Measurements from ENCODE around the gene RANBP3. TPM values are rescaled to one million over a fixed set of nuclear protein-coding genes. Genes with fewer than 3 reads are reported as not detected.

RANBP3 gene
- total RNA-seq, 1 donor from 2014 or later, result 77.8 TPM

GRCh38 chr19:5943623-5944022, 34.3 kb downstream of the RANBP3 start:
- peaks cover 75% of the 10 kb centered on the region for H3K79me2 ChIP-seq (ENCODE audit: low read depth)
- H3K9ac ChIP-seq, result no peak overlapping the region
- H3K4me2 ChIP-seq, result no peak overlapping the region
- H3F3A ChIP-seq (ENCODE audit: low read depth), result peaks cover 9% of the 10 kb centered on the region
- H3K4me1 Mint-ChIP-seq, result peaks cover 53% of the 10 kb centered on the region
- H3K27me3 ChIP-seq, result no peaks in the 10 kb centered on the region
- H3K27ac ChIP-seq, result no peak overlapping the region
- DNase-seq (ENCODE audit: low spot score), result no peak
- peak overlapping the region; percentile 21 for H3K27ac Mint-ChIP-seq
- no peaks in the 10 kb centered on the region for H3K36me3 ChIP-seq
- no peaks in the 10 kb centered on the region for H3K9me3 ChIP-seq (ENCODE audit: low read depth)
- peaks cover 98% of the 10 kb centered on the region for H4K20me1 ChIP-seq (ENCODE audit: low read depth)
- H2AFZ ChIP-seq (replicated peaks), result no peak overlapping the region
- no peak overlapping the region for H3K4me3 ChIP-seq
- no peaks in the 10 kb centered on the region for H3K27me3 Mint-ChIP-seq (ENCODE audit: insufficient read depth, low read depth)
- H3K4me3 Mint-ChIP-seq, result no peak overlapping the region
- H3K36me3 Mint-ChIP-seq, result peaks cover 24% of the 10 kb centered on the region
- TF ChIP-seq EZH2 (IDR thresholded peaks at IDR 0.05), result no peak
- TF ChIP-seq EZH2phosphoT487 (IDR thresholded peaks at IDR 0.05), result no peak
- no peak for TF ChIP-seq CTCF (IDR thresholded peaks at IDR 0.05)
- H3K4me1 ChIP-seq, result peaks cover 15% of the 10 kb centered on the region
- H3K9me3 Mint-ChIP-seq, result no peaks in the 10 kb centered on the region

GRCh38 chr19:5943045-5943444, 34.9 kb downstream of the RANBP3 start:
- Mint-ChIP-seq H3K36me3 (peaks cover 26% of the 10 kb centered on the region), H3K27ac (peak overlapping the region; percentile 96), H3K9me3 (no peaks in the 10 kb centered on the region), H3K27me3 (ENCODE audit: insufficient read depth, low read depth) (no peaks in the 10 kb centered on the region), H3K4me1 (peaks cover 49% of the 10 kb centered on the region), H3K4me3 (no peak overlapping the region)
- Histone ChIP-seq H3K36me3 (no peaks in the 10 kb centered on the region), H3F3A (ENCODE audit: low read depth) (peaks cover 3% of the 10 kb centered on the region), H2AFZ (replicated peaks) (no peak overlapping the region), H3K9me3 (ENCODE audit: low read depth) (no peaks in the 10 kb centered on the region), H3K4me2 (no peak overlapping the region), H3K4me1 (peaks cover 14% of the 10 kb centered on the region), H3K79me2 (ENCODE audit: low read depth) (peaks cover 69% of the 10 kb centered on the region), H3K27me3 (no peaks in the 10 kb centered on the region), H3K27ac (no peak overlapping the region), H3K4me3 (no peak overlapping the region), H3K9ac (no peak overlapping the region), H4K20me1 (ENCODE audit: low read depth) (peaks cover 98% of the 10 kb centered on the region)
- no peak for DNase-seq (ENCODE audit: low spot score)
- TF ChIP-seq EZH2 (IDR thresholded peaks at IDR 0.05) (no peak), EZH2phosphoT487 (IDR thresholded peaks at IDR 0.05) (no peak), CTCF (IDR thresholded peaks at IDR 0.05) (no peak)

DNA sequence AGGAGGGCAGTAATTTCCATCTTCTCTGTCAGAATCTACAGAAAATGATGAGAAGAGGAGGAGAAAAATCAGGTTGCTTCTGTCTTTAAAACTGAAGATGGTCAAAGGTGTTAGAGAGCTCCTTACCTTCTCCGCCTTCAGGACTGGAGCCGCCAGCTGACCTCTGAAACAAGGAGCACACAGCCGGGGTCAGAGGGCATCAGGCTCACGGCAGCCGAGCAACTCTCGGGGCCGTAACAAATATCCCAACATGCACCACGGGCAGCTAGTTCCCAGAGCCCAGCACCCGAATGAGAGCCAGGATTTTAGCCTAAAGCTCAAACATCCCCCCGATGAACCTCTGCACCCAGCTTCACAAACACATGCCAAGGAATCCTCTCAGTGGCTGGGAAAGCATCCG, 36.3 kb downstream of the RANBP3 start:
- H2AFZ ChIP-seq (replicated peaks), result no peak overlapping the region
- H3K4me3 Mint-ChIP-seq, result no peak overlapping the region
- peak overlapping the region; percentile 91 for H3K27ac Mint-ChIP-seq
- H3K27me3 ChIP-seq, result no peaks in the 10 kb centered on the region
- no peak overlapping the region for H3K4me3 ChIP-seq
- H3K9me3 Mint-ChIP-seq, result no peaks in the 10 kb centered on the region
- H3K27me3 Mint-ChIP-seq (ENCODE audit: insufficient read depth, low read depth), result no peaks in the 10 kb centered on the region
- peaks cover 62% of the 10 kb centered on the region for H3K79me2 ChIP-seq (ENCODE audit: low read depth)
- peaks cover 26% of the 10 kb centered on the region for H3K36me3 Mint-ChIP-seq
- no peaks in the 10 kb centered on the region for H3K9me3 ChIP-seq (ENCODE audit: low read depth)
- TF ChIP-seq EZH2 (IDR thresholded peaks at IDR 0.05), result no peak
- H3F3A ChIP-seq (ENCODE audit: low read depth), result no peaks in the 10 kb centered on the region
- peaks cover 42% of the 10 kb centered on the region for H3K4me1 Mint-ChIP-seq
- H4K20me1 ChIP-seq (ENCODE audit: low read depth), result peaks cover 96% of the 10 kb centered on the region
- no peak overlapping the region for H3K9ac ChIP-seq
- no peak overlapping the region for H3K27ac ChIP-seq
- DNase-seq (ENCODE audit: low spot score), result no peak
- no peak overlapping the region for H3K4me2 ChIP-seq
- H3K36me3 ChIP-seq, result no peaks in the 10 kb centered on the region
- H3K4me1 ChIP-seq, result peaks cover 5% of the 10 kb centered on the region

DNA sequence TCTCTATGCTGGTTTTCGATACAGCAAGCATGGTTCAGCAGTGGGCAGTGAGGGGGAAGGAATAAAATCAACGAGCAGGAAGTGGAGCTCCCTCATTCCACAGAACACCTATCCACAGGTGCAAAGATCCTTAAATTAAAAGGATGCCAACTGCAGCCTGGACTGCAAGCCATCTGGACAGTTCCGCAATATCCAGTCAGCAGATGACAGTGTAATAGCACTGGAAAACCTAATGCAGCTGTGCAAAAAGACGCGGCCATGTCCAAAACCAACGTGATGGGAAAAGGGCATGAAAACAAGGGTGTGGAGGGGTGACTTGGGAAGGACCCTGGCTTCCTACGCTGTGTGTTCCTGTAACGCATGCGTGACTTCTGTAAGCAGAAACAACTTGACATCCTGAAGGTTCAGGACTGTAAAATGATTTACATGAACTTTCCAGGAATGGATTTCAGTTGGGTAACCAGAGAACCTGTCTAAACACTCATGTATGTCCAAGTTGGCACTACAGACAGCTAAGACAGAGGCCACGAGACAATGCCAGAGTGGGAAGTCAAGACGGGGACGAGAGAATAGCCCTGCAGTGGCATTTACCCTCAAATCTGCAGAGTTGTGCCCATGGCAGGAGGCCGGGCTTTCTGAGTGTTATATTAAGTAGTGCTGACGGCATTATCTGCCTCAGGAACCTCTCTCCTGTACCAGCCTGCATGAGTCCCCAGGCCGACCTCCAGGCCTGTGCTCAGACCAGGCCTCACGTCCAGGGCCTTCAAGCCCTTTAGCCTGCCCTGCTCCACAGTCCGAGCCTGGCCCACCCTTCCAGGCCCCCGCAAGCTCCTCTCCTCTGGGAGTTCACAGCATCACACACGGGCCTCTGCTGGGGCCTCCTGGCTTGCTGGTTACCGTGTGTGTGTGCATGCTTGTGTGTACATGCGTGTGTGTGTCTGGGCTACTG, 37.4 kb downstream of the RANBP3 start:
- no peak overlapping the region for H2AFZ ChIP-seq (replicated peaks)
- peaks cover 40% of the 10 kb centered on the region for H3K4me1 Mint-ChIP-seq
- H3K4me3 Mint-ChIP-seq, result no peak overlapping the region
- no peaks in the 10 kb centered on the region for H3K27me3 ChIP-seq
- no peak for DNase-seq (ENCODE audit: low spot score)
- TF ChIP-seq CTCF (IDR thresholded peaks at IDR 0.05) (no peak), EZH2 (IDR thresholded peaks at IDR 0.05) (no peak), EZH2phosphoT487 (IDR thresholded peaks at IDR 0.05) (no peak)
- H3K27ac Mint-ChIP-seq, result peak overlapping the region; percentile 91
- H3K27me3 Mint-ChIP-seq (ENCODE audit: insufficient read depth, low read depth), result no peaks in the 10 kb centered on the region
- no peaks in the 10 kb centered on the region for H3K36me3 ChIP-seq
- no peaks in the 10 kb centered on the region for H3K9me3 ChIP-seq (ENCODE audit: low read depth)
- no peak overlapping the region for H3K4me3 ChIP-seq
- no peaks in the 10 kb centered on the region for H3F3A ChIP-seq (ENCODE audit: low read depth)
- H4K20me1 ChIP-seq (ENCODE audit: low read depth), result peaks cover 90% of the 10 kb centered on the region
- peaks cover 31% of the 10 kb centered on the region for H3K36me3 Mint-ChIP-seq
- no peak overlapping the region for H3K4me2 ChIP-seq
- peaks cover 61% of the 10 kb centered on the region for H3K79me2 ChIP-seq (ENCODE audit: low read depth)
- no peaks in the 10 kb centered on the region for H3K9me3 Mint-ChIP-seq
- H3K4me1 ChIP-seq, result peaks cover 5% of the 10 kb centered on the region
- no peak overlapping the region for H3K27ac ChIP-seq
- H3K9ac ChIP-seq, result no peak overlapping the region

Data from neural progenitor cell (in vitro differentiated cells).